ENCODE measurements around the gene VTA1.

The VTA1 gene

GRCh38 chr6:142246960-142247359 is 99.9 kb downstream of the VTA1 start:
- H3K4me3 Mint-ChIP-seq = no peak overlapping the region
- no peaks in the 10 kb centered on the region for H3K36me3 Mint-ChIP-seq

GRCh38 chr6:142249266-142249665 is 102.2 kb downstream of the VTA1 start:
- no peak overlapping the region for H3K4me3 Mint-ChIP-seq
- H3K36me3 Mint-ChIP-seq = no peaks in the 10 kb centered on the region
- H3K4me1 Mint-ChIP-seq = no peaks in the 10 kb centered on the region
- no peaks in the 10 kb centered on the region for H3K27me3 Mint-ChIP-seq
- CTCF ChIA-PET = no interaction called here
- no peak for DNase-seq
- H3K9me3 Mint-ChIP-seq = no peaks in the 10 kb centered on the region
- no peak overlapping the region for H3K27ac Mint-ChIP-seq

More at GRCh38 chr6:142246960-142247359, 99.9 kb downstream of the VTA1 start:
- H3K27ac Mint-ChIP-seq = no peak overlapping the region
- no peak for DNase-seq
- H3K9me3 Mint-ChIP-seq = no peaks in the 10 kb centered on the region
- no peaks in the 10 kb centered on the region for H3K4me1 Mint-ChIP-seq
- H3K27me3 Mint-ChIP-seq = no peaks in the 10 kb centered on the region
- CTCF ChIA-PET = no interaction called here

- Mint-ChIP-seq H3K36me3 (no peaks in the 10 kb centered on the region), H3K27ac (no peak overlapping the region), H3K4me3 (no peak overlapping the region), H3K9me3 (no peaks in the 10 kb centered on the region), H3K27me3 (no peaks in the 10 kb centered on the region), H3K4me1 (no peaks in the 10 kb centered on the region)
- CTCF ChIA-PET = no interaction called here
- DNase-seq = no peak
Measured at GRCh38 chr6:142251930-142252445, 104.9 kb downstream of the VTA1 start.

- no peaks in the 10 kb centered on the region for H3K4me1 Mint-ChIP-seq
- no peak for DNase-seq
- no peaks in the 10 kb centered on the region for H3K9me3 Mint-ChIP-seq
- CTCF ChIA-PET = interaction anchor here (0.8 kb wide), 1 partner anchor 142 kb away, joined by 3 read pairs; no protein-coding TSS in a partner anchor
- H3K27ac Mint-ChIP-seq = no peak overlapping the region
- no peak overlapping the region for H3K4me3 Mint-ChIP-seq
- H3K27me3 Mint-ChIP-seq = no peaks in the 10 kb centered on the region
- H3K36me3 Mint-ChIP-seq = no peaks in the 10 kb centered on the region
Measured at GRCh38 chr6:142254513-142254912, 107.5 kb downstream of the VTA1 start.

- no peak overlapping the region for H3K4me3 Mint-ChIP-seq
- H3K9me3 Mint-ChIP-seq = no peaks in the 10 kb centered on the region
- H3K27ac Mint-ChIP-seq = no peak overlapping the region
- CTCF ChIA-PET = no interaction called here
- no peaks in the 10 kb centered on the region for H3K27me3 Mint-ChIP-seq
- H3K36me3 Mint-ChIP-seq = no peaks in the 10 kb centered on the region
- no peak for DNase-seq
- H3K4me1 Mint-ChIP-seq = no peaks in the 10 kb centered on the region
Measured at GRCh38 chr6:142255785-142256184, 108.7 kb downstream of the VTA1 start.

GRCh38 chr6:142258305-142258704 is 111.2 kb downstream of the VTA1 start:
- Mint-ChIP-seq H3K4me1 (no peaks in the 10 kb centered on the region), H3K27me3 (no peaks in the 10 kb centered on the region), H3K36me3 (no peaks in the 10 kb centered on the region), H3K4me3 (no peak overlapping the region), H3K27ac (no peak overlapping the region), H3K9me3 (no peaks in the 10 kb centered on the region)
- no peak for DNase-seq
- CTCF ChIA-PET = no interaction called here

GRCh38 chr6:142258757-142259156 is 111.7 kb downstream of the VTA1 start:
- Mint-ChIP-seq H3K9me3 (no peaks in the 10 kb centered on the region), H3K4me3 (no peak overlapping the region), H3K4me1 (no peaks in the 10 kb centered on the region), H3K27me3 (no peaks in the 10 kb centered on the region), H3K27ac (no peak overlapping the region), H3K36me3 (no peaks in the 10 kb centered on the region)
- CTCF ChIA-PET = no interaction called here
- DNase-seq = no peak

- H3K27me3 Mint-ChIP-seq = no peaks in the 10 kb centered on the region
- DNase-seq = no peak
- CTCF ChIA-PET = no interaction called here
- no peak overlapping the region for H3K27ac Mint-ChIP-seq
- no peak overlapping the region for H3K4me3 Mint-ChIP-seq
- H3K36me3 Mint-ChIP-seq = no peaks in the 10 kb centered on the region
- no peaks in the 10 kb centered on the region for H3K4me1 Mint-ChIP-seq
- H3K9me3 Mint-ChIP-seq = no peaks in the 10 kb centered on the region
Measured at GRCh38 chr6:142260748-142261147, 113.7 kb downstream of the VTA1 start.

GRCh38 chr6:142262231-142262630 is 115.2 kb downstream of the VTA1 start:
- no peaks in the 10 kb centered on the region for H3K9me3 Mint-ChIP-seq
- H3K27ac Mint-ChIP-seq = no peak overlapping the region
- H3K36me3 Mint-ChIP-seq = no peaks in the 10 kb centered on the region
- no peak for DNase-seq
- no peak overlapping the region for H3K4me3 Mint-ChIP-seq
- H3K27me3 Mint-ChIP-seq = no peaks in the 10 kb centered on the region
- no peaks in the 10 kb centered on the region for H3K4me1 Mint-ChIP-seq
- CTCF ChIA-PET = no interaction called here

GRCh38 chr6:142265476-142265875 is 118.4 kb downstream of the VTA1 start:
- H3K27ac Mint-ChIP-seq = no peak overlapping the region
- no peaks in the 10 kb centered on the region for H3K36me3 Mint-ChIP-seq
- H3K4me3 Mint-ChIP-seq = no peak overlapping the region
- CTCF ChIA-PET = no interaction called here
- no peak for DNase-seq
- H3K27me3 Mint-ChIP-seq = peaks cover 4% of the 10 kb centered on the region
- no peaks in the 10 kb centered on the region for H3K9me3 Mint-ChIP-seq
- H3K4me1 Mint-ChIP-seq = no peaks in the 10 kb centered on the region

- H3K36me3 Mint-ChIP-seq = no peaks in the 10 kb centered on the region
- peaks cover 4% of the 10 kb centered on the region for H3K27me3 Mint-ChIP-seq
- CTCF ChIA-PET = no interaction called here
- no peak overlapping the region for H3K27ac Mint-ChIP-seq
- no peaks in the 10 kb centered on the region for H3K4me1 Mint-ChIP-seq
- DNase-seq = no peak
- no peak overlapping the region for H3K4me3 Mint-ChIP-seq
- no peaks in the 10 kb centered on the region for H3K9me3 Mint-ChIP-seq
Measured at GRCh38 chr6:142266060-142266459, 119.0 kb downstream of the VTA1 start.

- Mint-ChIP-seq H3K4me1 (no peaks in the 10 kb centered on the region), H3K36me3 (no peaks in the 10 kb centered on the region), H3K4me3 (no peak overlapping the region), H3K9me3 (no peaks in the 10 kb centered on the region), H3K27me3 (peaks cover 4% of the 10 kb centered on the region), H3K27ac (no peak overlapping the region)
- CTCF ChIA-PET = no interaction called here
- DNase-seq = no peak
Measured at GRCh38 chr6:142271476-142271875, 124.4 kb downstream of the VTA1 start.

All from activated naive CD4-positive, alpha-beta T cell treated with anti-CD3 and anti-CD28 coated beads, Interleukin-2, amount 10 ng/mL, durations not matched to agents 7 days and 5 days (primary cell).